Stimulated activated CD8-positive, alpha-beta memory T cell treated with anti-CD3 and anti-CD28 coated beads, Interleukin-7, amount 100 ng/mL, for 1 hour (primary cell): ENCODE results near the gene SCCPDH.
A peak's percentile ranks its signal among the peaks of the same experiment; 100 is the strongest.

ENCODE experiments used
- DNase-seq, 2 donors: peaks; one replicate each; pipeline ENCODE4 v3.0.0-alpha.2; 2020; ENCODE audit warnings: low read depth in 2 of 2

SCCPDH gene

DNA sequence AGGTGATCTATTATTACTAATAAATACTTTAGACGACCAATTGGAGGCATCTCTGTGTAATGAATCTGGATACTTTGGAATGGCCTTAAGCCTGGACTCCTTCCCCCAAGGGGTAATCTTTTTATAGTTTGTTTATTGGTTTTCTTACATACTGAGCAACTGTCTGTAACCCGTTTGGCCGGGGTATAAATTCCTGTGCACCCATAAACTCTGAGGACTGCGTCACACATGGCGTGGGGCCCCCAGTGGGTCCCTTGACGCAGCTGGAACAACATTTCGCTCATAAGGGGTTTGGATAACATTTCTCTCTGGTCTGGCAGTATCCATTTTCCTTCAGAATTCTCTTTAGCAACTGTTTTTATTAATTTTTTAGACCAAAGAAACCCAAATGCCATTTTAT is 26.5 kb downstream of the SCCPDH start:
- DNase-seq: no peak

DNA sequence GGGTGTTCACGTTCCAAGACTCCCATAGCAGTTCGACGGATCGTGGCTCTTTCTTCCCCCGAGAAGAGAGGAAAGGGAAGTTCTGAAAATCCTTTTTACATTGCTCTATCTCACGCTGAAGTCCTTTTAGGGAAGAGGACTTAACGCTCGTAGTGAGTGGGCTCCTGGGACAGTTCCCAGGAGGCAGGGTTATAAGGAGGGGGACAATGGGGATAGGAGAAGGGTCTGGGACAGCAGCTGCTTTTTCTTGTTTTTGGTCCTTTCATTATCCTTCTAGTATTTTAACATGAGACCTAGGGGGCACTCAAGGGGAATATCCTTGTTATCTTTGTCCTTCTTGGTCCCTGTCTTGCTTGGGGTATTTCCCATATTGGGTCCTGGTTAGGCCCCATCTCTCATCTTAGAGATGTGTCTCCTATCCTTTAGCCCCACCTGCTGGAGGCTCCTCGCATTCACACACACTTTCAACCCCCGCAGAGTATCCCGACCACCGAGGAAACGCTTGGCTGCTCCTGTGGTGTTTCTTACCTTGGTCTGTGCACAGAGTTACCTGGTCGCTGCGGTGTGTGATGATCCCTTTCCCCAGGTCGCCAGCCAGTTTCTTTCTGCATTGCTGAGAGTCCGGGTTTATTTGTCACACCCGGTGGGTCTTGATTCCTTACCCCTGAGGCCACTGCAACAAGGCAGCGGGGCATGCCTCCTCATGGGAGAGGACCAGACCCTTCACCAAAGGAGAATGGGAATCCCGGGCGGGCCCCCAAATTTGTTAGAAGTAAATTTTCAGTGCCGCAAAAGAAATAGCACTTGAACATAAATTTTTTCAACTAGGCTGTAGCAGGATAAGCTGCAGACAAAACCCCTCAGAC is 29.7 kb downstream of the SCCPDH start:
- DNase-seq: peak; percentile 9 to 41

DNA sequence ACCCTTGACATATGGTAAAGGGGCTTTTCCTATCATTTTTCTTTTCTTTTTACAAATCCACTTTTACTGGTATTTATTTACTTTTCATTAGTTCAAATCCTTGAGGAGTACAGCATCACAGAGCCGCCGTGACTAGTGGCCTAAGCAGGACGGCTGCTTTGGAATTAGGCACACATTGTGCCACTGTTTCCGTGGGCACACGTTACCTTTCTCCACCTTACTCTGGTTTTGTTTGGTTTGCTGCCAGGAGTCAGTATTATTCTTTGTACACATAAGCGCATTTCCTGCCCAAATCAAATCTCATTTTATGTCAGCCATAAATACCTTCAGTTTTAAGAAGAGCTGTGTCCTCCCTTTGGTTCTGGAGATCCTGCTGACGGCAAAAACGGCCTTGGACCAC is 31.2 kb downstream of the SCCPDH start:
- DNase-seq: no peak

DNA sequence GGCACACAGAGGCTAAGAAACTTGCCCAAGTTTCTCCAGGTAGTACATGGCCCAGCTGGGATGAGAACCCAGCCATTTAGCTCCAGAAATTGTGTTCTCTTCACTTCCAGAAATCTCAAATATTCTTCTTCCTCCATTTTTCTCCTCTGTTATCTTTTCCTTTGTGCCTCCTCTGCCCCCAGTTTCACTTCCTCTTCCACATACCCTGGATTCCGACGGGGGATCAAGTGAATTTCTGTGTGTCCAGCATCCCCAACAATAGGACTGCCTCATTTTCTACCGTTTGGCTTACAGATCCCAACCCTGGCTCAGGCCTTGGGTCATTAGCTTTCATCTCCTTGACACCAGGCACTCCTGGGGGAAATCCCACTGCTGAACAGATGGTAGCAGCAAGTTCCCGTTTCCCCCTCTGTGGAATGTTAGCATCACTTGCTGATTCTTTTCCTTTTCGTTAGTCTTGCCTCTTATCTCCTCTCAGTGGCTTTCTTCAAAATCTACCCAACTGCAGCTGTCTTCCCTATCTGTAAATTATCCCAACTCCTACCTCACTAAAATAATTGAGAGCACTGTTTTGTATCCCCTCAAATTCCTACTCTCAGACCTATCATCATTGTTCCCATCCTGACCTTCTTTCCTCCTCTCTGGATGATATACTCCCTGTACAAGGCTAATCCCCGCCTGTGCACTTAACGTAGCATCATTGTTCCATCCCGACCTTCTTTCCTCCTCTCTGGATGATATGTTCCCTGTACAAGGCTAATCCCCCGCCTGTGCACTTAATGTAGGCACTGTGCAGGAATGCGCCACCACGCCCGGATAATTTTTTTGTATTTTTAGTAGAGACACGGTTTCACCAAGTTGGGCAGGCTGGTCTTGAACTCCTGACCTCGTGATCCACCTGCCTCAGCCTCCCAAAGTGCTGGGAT is 36.5 kb downstream of the SCCPDH start:
- no peak for DNase-seq

DNA sequence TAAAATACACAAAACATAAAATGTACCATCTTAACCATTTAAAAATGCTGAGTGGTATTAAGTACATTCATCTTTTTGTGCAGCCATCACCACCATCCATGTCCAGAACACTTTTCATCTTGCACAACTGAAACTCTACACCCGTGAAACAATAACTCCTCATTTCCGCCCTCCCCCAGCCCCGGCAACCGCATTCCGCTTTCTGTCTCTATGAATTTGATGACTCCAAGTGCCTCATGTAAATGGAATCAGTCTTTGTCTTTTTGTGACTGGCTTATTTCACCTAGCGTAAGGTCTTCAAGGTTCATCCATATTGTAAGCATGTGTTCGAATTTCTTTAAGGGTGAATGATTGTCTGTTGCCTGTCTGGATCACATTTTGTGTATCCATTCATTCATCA is 37.2 kb downstream of the SCCPDH start:
- no peak for DNase-seq

DNA sequence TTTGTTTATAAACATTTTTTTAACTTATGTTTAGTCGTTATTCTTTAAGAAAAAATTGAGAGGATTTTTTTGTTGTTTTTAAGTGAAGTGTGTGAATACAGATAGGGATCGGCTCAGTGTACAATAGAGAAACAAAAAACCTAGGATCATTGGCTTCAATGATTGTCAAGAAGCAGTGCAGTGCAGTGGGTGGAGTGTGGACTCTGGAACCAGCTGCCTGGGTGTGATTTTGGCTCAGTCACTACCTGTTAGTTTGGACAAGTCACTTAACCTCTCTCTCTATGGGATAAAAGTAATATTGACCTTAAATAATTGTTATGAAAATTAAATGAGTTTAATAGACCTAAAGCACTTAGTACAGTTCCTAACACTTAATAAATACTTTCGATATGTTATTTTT is 41.3 kb downstream of the SCCPDH start:
- no peak for DNase-seq

- DNase-seq: no peak
Measured at GRCh38 chr1:246768403-246769020, 44.3 kb downstream of the SCCPDH start.

GRCh38 chr1:246769306-246769705 is 45.1 kb downstream of the SCCPDH start:
- DNase-seq: no peak

GRCh38 chr1:246771366-246771765 is 47.2 kb downstream of the SCCPDH start:
- no peak for DNase-seq

GRCh38 chr1:246772686-246773085 is 48.5 kb downstream of the SCCPDH start:
- no peak for DNase-seq

GRCh38 chr1:246773213-246773641 is 49.0 kb downstream of the SCCPDH start:
- DNase-seq: no peak

- no peak for DNase-seq
Measured at GRCh38 chr1:246775531-246776385, 51.5 kb downstream of the SCCPDH start.

DNA sequence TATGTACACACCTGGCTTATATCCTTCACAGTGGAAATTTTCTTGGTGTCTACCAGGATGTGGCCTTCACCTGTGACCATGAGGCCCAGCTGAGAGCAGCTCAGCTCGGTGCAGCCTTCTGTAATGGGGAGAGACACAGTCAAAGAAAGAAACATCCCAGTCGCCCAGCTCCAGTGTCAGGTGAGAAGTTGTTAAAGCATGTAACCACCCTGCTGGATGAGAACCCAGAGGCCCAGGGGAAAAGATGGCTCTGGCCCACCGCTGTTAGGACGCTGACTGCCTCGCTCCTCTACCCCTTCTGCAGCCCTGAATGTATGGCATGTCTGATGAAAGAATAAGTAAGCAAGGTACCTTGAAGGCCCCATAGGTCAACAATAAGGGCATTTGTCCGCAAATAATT is 52.7 kb downstream of the SCCPDH start:
- no peak for DNase-seq

DNA sequence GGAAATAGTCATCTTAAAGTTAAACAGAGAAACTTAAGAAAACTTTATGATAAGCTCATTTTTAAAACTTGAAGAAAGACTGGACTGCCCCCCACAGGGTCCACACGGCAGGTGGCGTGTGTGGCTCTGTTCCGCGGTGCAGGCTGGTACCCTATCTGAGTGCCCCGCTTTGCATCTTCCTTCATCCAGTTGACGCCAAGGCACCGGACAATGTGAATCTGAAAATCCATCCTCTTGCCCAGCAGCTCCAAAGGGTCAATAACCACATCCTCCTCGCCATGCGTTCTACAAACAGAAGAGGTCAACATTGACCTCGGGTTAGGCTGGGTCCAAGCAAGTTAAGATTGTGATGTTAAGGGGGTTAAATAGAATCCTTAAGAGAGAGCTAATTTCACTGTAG is 54.5 kb downstream of the SCCPDH start:
- DNase-seq: no peak

DNA sequence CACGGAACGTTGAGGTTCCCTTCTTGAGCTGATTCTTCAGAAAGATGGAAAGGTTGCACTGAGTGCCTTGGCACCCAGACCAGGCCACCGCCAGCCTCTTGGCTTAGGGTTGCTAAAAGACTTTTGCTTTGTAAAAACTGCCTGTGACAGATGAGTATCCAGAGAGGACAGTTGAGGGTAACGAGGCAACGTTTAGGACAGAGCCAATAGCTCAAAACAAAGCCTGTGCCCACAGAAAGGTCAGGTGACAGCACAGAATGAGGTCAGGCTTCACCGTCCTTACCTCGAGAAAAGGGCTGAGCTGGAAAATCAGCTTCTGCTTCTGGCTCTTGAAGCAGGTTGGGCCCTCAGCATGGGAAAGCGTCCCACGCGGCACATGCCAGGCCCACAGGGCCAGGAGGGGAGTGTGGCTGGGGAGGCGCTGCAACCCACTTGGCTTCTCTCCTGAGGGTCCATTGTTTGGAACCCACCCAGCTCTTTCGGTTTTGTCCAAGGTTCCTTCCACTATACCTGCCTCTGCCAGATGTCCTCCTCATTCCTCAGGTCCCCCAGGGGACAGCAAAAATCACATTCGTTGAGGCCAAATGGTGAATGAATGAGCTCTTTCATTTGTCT is 55.5 kb downstream of the SCCPDH start:
- no peak for DNase-seq

DNA sequence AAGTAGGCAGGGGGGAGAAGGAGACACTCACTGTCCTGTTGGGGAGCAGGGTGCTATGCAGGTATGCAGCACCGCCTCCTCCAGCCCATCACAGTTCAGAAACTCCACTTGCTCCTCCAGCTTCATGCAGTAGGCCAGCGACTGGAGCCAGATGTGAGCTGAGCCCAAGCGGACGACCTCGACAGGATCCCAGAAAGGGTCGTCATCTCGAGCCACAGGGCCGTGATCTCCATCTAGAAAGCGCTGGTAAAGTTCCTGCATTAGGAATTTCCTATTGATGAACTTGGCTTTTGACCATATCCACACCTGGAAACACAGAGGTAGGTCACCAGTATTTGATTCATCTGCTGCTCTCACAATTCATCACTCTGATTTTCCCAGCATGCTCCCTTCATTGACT is 56.1 kb downstream of the SCCPDH start:
- no peak for DNase-seq

- no peak for DNase-seq
Measured at GRCh38 chr1:246781212-246781611, 57.0 kb downstream of the SCCPDH start.

- DNase-seq: no peak
Measured at GRCh38 chr1:246782120-246782900, 58.1 kb downstream of the SCCPDH start.

DNA sequence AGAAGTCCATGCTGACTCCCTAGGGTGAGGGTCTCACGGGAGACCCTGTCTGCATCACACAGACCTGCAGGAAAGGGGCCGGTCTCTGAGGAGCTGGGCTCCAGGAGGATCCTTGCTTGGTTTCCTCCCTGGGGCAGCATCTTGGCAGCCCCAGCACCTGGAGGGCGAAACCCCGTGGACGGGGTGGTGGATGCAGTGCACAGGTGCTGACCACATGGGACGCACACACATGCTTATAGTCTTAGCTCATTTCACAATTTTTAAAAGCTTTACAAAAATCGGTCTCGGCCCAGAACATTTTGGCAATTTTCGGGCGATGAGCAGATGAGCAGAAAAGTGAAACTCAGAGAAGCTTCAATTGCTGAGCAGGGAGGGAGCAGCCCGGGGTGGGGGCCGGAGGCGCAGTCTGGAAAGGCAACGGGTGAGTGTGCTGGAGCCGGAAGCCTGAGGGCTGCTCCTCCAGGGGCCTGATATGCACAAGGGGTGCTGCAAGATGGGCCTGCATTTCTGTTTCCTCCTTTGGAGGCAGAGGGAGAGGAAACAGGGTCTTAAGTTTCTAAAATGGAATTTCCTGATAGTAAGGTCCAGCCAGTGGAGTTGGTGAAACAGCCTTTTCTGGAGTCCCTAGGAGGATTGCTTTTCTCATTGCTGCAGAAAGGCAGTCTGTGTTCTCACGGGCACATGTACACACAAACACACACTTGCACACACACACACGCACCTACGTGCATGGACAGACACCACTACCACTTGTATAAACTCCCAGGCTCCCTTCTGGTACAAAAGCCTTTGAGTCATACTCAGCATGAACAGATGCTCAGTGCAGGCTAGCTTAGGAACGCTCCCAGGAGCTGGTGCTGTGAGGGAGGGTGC is 60.6 kb downstream of the SCCPDH start:
- no peak for DNase-seq
